ENCODE results near the gene NFKBIE. TPM values are rescaled to one million over a fixed set of nuclear protein-coding genes. Genes with fewer than 3 reads are reported as not detected.

NFKBIE gene
- total RNA-seq, 1 experiment from 2014 or later = 7.6 TPM

GRCh38 chr6:44251576-44252524 is 13.5 kb downstream of the NFKBIE start:
- DNase-seq (ENCODE audit: low read depth, low spot score) (no peak), ATAC-seq (no peak)
- BruUV-seq (replicated peaks) = no TSS peak
- RAD21 ChIA-PET (ENCODE audit: low non-redundant PET in 1 of 2, low total read pairs in 2 of 2, uncharacterized antibody in 2 of 2, unreplicated experiment in 2 of 2) = no interaction called here
- Histone ChIP-seq H2AFZ (ENCODE audit: low read depth, low read length, poor library complexity, severe bottlenecking) (no peak overlapping the region), H3K4me3 (replicated peaks in 1 of 2; ENCODE audit: low read depth in 1 of 2, low read length in 2 of 2) (no peak overlapping the region), H4K20me1 (ENCODE audit: insufficient read depth) (peaks cover 70% of the 10 kb centered on the region), H3K36me3 (ENCODE audit: control insufficient read depth in 1 of 2, insufficient read depth in 2 of 2, low read length in 2 of 2) (peaks cover 55 to 73% of the 10 kb centered on the region in 2 experiments), H3K9me2 (ENCODE audit: insufficient read depth) (no peaks in the 10 kb centered on the region), H3K9me3 (ENCODE audit: control insufficient read depth in 1 of 2, insufficient read depth in 1 of 2, low read depth in 1 of 2, low read length in 2 of 2) (no peaks in the 10 kb centered on the region), H3K4me1 (ENCODE audit: control insufficient read depth in 1 of 2, insufficient read depth in 2 of 2, low read length in 2 of 2) (peaks cover 8 to 32% of the 10 kb centered on the region in 2 experiments), H3K79me2 (ENCODE audit: insufficient read depth, low read length) (peaks cover 73% of the 10 kb centered on the region), H3K27ac (ENCODE audit: low read depth, low read length) (no peak overlapping the region; the same call in 1 of the 2 replicates), H3K27me3 (ENCODE audit: insufficient read depth, low read length) (no peaks in the 10 kb centered on the region), H3K4me2 (ENCODE audit: low read length) (no peak overlapping the region), H3K9ac (ENCODE audit: low read length) (no peak overlapping the region)
- POLR2A ChIA-PET = no interaction called here
- intact Hi-C loops (cut with micrococcal nuclease) = loop anchor here (5.0 kb wide), 1 partner anchor 155 kb away; no protein-coding TSS in a partner anchor
- TF ChIP-seq TCF7L2 (IDR thresholded peaks at IDR 0.05; ENCODE audit: borderline replicate concordance, extremely low read depth, insufficient read depth, insufficient read length) (no peak), ELF1 (IDR thresholded peaks at IDR 0.05; ENCODE audit: borderline replicate concordance, low read depth) (no peak), CBX3 (IDR thresholded peaks at IDR 0.05; ENCODE audit: low read depth) (no peak), CTCF (IDR thresholded peaks at IDR 0.05 in 2 of 3, conservative IDR thresholded peaks at IDR 0.05 in 1 of 3; ENCODE audit: borderline replicate concordance in 1 of 3, insufficient read depth in 1 of 3, low read depth in 2 of 3, low read length in 2 of 3) (no peak), ZNF274 (IDR thresholded peaks at IDR 0.05; ENCODE audit: low read depth, low read length) (no peak), POLR2A (IDR thresholded peaks at IDR 0.05; ENCODE audit: borderline replicate concordance, extremely low read depth, insufficient read depth, insufficient read length) (no peak), RAD21 (IDR thresholded peaks at IDR 0.05; ENCODE audit: low read depth) (no peak), POLR2AphosphoS5 (IDR thresholded peaks at IDR 0.05; ENCODE audit: low read depth, low read length) (no peak), CEBPB (IDR thresholded peaks at IDR 0.05; ENCODE audit: low read depth) (no peak), FOSL1 (IDR thresholded peaks at IDR 0.05; ENCODE audit: low read depth) (no peak), SRF (IDR thresholded peaks at IDR 0.05; ENCODE audit: low read depth) (no peak)
- CTCF ChIA-PET = interaction anchor here (2.2 kb wide), 1 partner anchor 79 kb away, joined by 6 read pairs; no protein-coding TSS in a partner anchor

Data from HCT116 (cell line).